Measurements from ENCODE around the gene AGPAT2.

The AGPAT2 gene

GRCh38 chr9:136686794-136687711 lies at the start of gene AGPAT2:
AGPAT2 (minus strand) TSS chr9:136687457; CDS start chr9:136687357, 100 bp downstream.
- peak; percentile 53 for DNase-seq

GRCh38 chr9:136735812-136736480 lies 48.7 kb upstream of the AGPAT2 start:
- no peak for DNase-seq

- DNase-seq: no peak
Observed at GRCh38 chr9:136734837-136735496, 47.7 kb upstream of the AGPAT2 start.

- DNase-seq: no peak
Observed at GRCh38 chr9:136733611-136734010, 46.4 kb upstream of the AGPAT2 start.

GRCh38 chr9:136732444-136733178 lies 45.4 kb upstream of the AGPAT2 start:
- DNase-seq: no peak

GRCh38 chr9:136729926-136730325 lies 42.7 kb upstream of the AGPAT2 start:
- DNase-seq: no peak

- no peak for DNase-seq
Observed at GRCh38 chr9:136729144-136729543, 41.9 kb upstream of the AGPAT2 start.

- DNase-seq: no peak
Observed at GRCh38 chr9:136728548-136729123, 41.4 kb upstream of the AGPAT2 start.

- DNase-seq: peak; percentile 91
Observed at GRCh38 chr9:136728080-136728547, 40.9 kb upstream of the AGPAT2 start.

GRCh38 chr9:136726631-136727191 lies 39.5 kb upstream of the AGPAT2 start:
- peak; percentile 23 for DNase-seq

- no peak for DNase-seq
Observed at GRCh38 chr9:136726118-136726517, 38.9 kb upstream of the AGPAT2 start.

- no peak for DNase-seq
Observed at GRCh38 chr9:136725612-136726011, 38.4 kb upstream of the AGPAT2 start.

GRCh38 chr9:136724772-136725171 lies 37.5 kb upstream of the AGPAT2 start:
- DNase-seq: no peak

GRCh38 chr9:136723989-136724388 lies 36.7 kb upstream of the AGPAT2 start:
- DNase-seq: no peak

- DNase-seq: no peak
Observed at GRCh38 chr9:136723362-136723976, 36.2 kb upstream of the AGPAT2 start.

GRCh38 chr9:136722969-136723356 lies 35.7 kb upstream of the AGPAT2 start:
- no peak for DNase-seq

GRCh38 chr9:136722093-136722968 lies 35.1 kb upstream of the AGPAT2 start:
- no peak for DNase-seq

GRCh38 chr9:136721339-136722092 lies 34.3 kb upstream of the AGPAT2 start:
- no peak for DNase-seq

GRCh38 chr9:136720898-136721338 lies 33.7 kb upstream of the AGPAT2 start:
- no peak for DNase-seq

Measured in activated T-cell treated with anti-CD3 and anti-CD28 coated beads for 4 hours (primary cell).